ENCODE data around the gene TOR1A. TPM values are rescaled to one million over a fixed set of nuclear protein-coding genes. Genes with fewer than 3 reads are reported as not detected.
"Not testable (repeated sequence)": the region's sequence is repeated elsewhere in the genome, so short reads cannot be mapped to it uniquely, and the experiment has no call there.

TOR1A gene
- total RNA-seq, 1 donor from 2014 or later, result 19.2 TPM

DNA sequence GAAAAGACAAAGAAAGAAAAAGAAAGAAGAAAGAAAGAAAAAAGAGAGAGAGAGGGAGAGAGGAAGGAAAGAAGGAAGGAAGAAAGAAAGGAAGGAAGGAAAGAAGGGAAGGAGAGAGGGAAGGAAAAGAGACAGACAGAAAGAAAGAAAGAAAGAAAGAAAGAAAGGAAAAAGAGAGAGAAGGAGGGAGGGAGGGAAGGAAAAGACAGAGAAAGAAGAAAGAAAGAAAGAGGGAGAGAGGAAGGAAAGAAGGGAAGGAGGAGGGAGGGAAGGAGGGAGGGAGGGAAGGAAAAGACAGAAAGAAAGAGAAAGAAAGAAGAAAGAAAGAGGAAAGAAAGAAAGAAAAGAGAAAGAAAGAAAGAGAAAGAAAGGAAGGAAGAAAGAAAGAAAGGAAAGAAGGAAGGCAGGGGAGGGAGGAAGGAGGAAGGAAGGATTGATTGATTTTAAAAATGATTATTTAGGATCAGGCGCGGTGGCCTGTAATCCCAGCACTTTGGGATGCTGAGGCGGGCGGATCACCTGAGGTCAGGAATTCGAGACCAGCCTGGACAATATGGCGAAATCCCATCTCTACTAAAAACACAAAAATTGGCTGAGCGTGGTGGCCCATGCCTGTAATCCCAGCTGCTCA, 44.3 kb downstream of the TOR1A start:
- no peak for TF ChIP-seq CTCF (IDR thresholded peaks at IDR 0.05; ENCODE audit: insufficient read depth, low read length, severe bottlenecking)
- Histone ChIP-seq H3K27me3 (ENCODE audit: control insufficient read depth, insufficient read depth, low read length) (peaks cover 3% of the 10 kb centered on the region), H3K4me3 (ENCODE audit: low read depth, low read length) (no peak overlapping the region), H3K36me3 (ENCODE audit: control insufficient read depth, insufficient read depth, low read length) (no peaks in the 10 kb centered on the region)
- DNase-seq (ENCODE audit: low read depth) (no peak), FAIRE-seq (no peak)

DNA sequence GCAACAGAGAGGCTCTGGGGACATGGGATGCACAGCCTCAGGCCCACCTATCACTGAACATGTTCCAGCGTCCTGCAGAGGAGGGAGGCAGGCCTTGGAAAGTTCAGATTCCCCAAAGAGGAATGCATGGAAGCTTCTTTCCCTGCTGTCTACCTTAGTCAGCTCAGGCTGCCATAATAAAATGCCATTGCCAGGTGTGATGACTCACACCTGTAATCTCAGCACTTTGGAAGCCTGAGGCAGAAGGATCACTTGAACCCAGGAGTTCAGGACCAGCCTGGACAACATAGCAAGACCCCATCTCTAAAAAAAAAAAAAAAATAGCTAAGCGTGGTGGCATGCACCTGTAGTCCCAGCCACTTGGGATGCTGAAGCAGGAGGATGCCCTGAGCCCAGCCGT, 45.5 kb downstream of the TOR1A start:
- peak; percentile 61 for DNase-seq (ENCODE audit: low read depth)
- TF ChIP-seq CTCF (IDR thresholded peaks at IDR 0.05; ENCODE audit: insufficient read depth, low read length, severe bottlenecking), result no peak

DNA sequence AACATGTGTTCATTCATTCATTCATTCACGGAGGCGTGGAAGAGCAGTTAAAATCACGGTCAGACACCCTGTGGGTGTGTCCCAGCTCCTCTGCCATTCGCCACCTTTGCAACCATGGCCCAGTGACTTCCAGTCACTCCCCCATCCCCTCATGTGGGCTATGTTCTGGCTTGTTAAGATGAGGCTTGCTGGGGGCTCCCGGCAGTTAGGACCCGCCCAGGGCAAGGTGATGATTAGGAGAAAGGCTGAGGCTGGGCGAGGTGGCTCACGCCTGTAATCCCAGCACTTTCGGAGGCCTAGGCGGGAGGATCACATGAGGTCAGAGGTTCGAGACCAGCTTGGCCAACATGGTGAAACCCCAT, 46.2 kb downstream of the TOR1A start:
- no peak for TF ChIP-seq CTCF (IDR thresholded peaks at IDR 0.05; ENCODE audit: insufficient read depth, low read length, severe bottlenecking)
- Histone ChIP-seq H3K36me3 (ENCODE audit: control insufficient read depth, insufficient read depth, low read length) (no peaks in the 10 kb centered on the region), H3K27me3 (ENCODE audit: control insufficient read depth, insufficient read depth, low read length) (peaks cover 5% of the 10 kb centered on the region), H3K4me3 (ENCODE audit: low read depth, low read length) (no peak overlapping the region)
- FAIRE-seq (no peak), DNase-seq (ENCODE audit: low read depth) (no peak)

More for the DNA sequence above, 45.5 kb downstream of the TOR1A start:
- no peaks in the 10 kb centered on the region for H3K36me3 ChIP-seq (ENCODE audit: control insufficient read depth, insufficient read depth, low read length)
- H3K4me3 ChIP-seq (ENCODE audit: low read depth, low read length), result no peak overlapping the region
- FAIRE-seq, result no peak
- H3K27me3 ChIP-seq (ENCODE audit: control insufficient read depth, insufficient read depth, low read length), result peaks cover 5% of the 10 kb centered on the region

DNA sequence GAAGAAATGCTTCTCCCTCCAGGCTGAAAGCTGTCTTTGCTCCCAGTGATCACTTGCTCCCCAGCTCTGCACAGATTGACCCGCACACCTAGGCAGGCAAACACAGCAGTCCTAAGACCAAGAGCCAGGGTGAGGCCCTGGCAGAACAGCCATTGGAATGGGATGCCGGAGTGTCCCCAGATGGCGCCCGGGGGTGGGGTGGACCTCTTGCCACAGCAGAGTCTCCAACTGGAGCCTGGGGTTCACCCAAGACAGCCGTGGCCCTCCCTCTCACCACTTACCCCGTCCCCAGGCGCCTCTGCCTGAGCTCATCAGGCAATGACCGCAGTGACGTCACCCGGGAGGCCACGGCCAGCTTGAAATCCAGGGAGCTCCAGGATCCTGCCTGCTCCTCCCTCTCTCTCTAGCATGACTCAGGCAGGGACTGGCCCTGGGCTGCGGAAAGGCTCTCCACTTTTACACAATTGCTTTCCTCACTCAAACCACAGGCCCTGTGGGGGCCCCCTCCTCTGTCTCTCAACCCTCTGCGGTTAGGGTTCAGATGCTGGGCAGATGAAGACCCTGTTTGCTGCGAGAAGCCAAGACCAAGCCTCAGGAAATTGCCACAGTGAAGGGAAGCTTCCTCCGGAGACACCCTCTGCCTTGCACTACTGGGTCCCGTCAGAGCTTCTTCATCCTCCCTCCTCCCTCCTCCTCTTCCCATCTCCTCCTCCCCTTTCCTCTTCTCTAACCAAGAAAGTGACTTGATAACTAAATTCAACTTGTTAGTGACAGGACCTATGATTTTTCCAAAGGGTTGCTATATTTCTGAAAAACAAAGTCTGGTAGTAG, 46.8 kb downstream of the TOR1A start:
- FAIRE-seq, result no peak
- no peak overlapping the region for H3K4me3 ChIP-seq (ENCODE audit: low read depth, low read length)

GRCh38 chr9:129776566-129776937, 47.4 kb downstream of the TOR1A start:
- TF ChIP-seq CTCF (IDR thresholded peaks at IDR 0.05; ENCODE audit: insufficient read depth, low read length, severe bottlenecking), result no peak
- H3K36me3 ChIP-seq (ENCODE audit: control insufficient read depth, insufficient read depth, low read length), result no peaks in the 10 kb centered on the region
- H3K4me3 ChIP-seq (ENCODE audit: low read depth, low read length), result no peak overlapping the region
- H3K27me3 ChIP-seq (ENCODE audit: control insufficient read depth, insufficient read depth, low read length), result peaks cover 5% of the 10 kb centered on the region
- DNase-seq (ENCODE audit: low read depth), result no peak
- no peak for FAIRE-seq

More for the DNA sequence above, 46.8 kb downstream of the TOR1A start:
- Histone ChIP-seq H3K36me3 (ENCODE audit: control insufficient read depth, insufficient read depth, low read length) (no peaks in the 10 kb centered on the region), H3K27me3 (ENCODE audit: control insufficient read depth, insufficient read depth, low read length) (peaks cover 5% of the 10 kb centered on the region)
- peak; percentile 95 for DNase-seq (ENCODE audit: low read depth)
- no peak for TF ChIP-seq CTCF (IDR thresholded peaks at IDR 0.05; ENCODE audit: insufficient read depth, low read length, severe bottlenecking)

DNA sequence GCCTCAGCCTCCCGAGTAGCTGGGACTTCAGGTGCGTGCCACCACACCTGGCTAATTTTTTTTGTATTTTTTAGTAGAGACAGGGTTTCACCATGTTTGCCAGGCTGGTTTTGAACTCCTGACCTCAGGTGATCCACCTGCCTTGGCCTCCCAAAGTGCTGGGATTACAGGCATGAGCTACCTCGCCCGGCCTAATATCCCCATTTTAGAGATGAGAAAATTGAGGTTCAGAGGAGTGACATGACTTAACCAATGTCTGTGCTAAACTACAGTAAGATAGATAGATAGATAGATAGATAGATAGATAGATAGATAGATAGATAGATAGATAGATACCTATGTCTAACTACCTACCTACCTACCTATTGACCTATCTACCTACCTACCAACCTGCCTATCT, 47.8 kb downstream of the TOR1A start:
- H3K4me3 ChIP-seq (ENCODE audit: low read depth, low read length); H3K36me3 ChIP-seq (ENCODE audit: control insufficient read depth, insufficient read depth, low read length); H3K27me3 ChIP-seq (ENCODE audit: control insufficient read depth, insufficient read depth, low read length); FAIRE-seq; DNase-seq (ENCODE audit: low read depth): not testable (repeated sequence)
